ENCODE results near the gene PGBD5.

GRCh38 chr1:230279583-230279945, 146.6 kb downstream of the PGBD5 start:
- no peak for TF ChIP-seq CTCF (IDR thresholded peaks at IDR 0.05)
- TF ChIP-seq ZFX (IDR thresholded peaks at IDR 0.05; ENCODE audit: borderline replicate concordance): no peak

Data from 22Rv1 (cell line).